Measurements from ENCODE around the gene MFAP3.

DNA sequence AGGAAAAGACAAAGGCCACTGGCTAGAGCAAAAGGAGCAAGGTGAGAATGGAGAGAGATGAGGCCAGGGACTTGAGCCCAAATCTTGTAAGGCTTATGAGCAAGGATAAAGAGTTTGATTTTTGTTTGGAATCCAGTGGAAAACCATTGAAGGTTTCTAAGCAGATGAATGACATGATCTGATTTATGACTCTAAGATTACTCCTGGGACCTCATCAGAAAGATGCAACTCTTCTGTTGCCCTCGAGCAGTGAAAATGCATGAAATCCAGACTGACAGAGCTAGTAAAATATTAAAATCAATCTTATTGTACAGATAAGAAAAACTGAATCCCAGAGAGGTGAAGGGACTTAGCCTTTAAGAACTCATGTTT, 677 bp downstream of the MFAP3 start:
- TF ChIP-seq SIN3A (IDR thresholded peaks at IDR 0.05; ENCODE audit: low read depth, low read length), result no peak
- TF ChIP-seq, protein P1, sequence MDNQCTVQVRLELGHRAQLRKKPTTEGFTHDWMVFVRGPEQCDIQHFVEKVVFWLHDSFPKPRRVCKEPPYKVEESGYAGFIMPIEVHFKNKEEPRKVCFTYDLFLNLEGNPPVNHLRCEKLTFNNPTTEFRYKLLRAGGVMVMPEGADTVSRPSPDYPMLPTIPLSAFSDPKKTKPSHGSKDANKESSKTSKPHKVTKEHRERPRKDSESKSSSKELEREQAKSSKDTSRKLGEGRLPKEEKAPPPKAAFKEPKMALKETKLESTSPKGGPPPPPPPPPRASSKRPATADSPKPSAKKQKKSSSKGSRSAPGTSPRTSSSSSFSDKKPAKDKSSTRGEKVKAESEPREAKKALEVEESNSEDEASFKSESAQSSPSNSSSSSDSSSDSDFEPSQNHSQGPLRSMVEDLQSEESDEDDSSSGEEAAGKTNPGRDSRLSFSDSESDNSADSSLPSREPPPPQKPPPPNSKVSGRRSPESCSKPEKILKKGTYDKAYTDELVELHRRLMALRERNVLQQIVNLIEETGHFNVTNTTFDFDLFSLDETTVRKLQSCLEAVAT (IDR thresholded peaks at IDR 0.05), result no peak
- TF ChIP-seq, protein P2, sequence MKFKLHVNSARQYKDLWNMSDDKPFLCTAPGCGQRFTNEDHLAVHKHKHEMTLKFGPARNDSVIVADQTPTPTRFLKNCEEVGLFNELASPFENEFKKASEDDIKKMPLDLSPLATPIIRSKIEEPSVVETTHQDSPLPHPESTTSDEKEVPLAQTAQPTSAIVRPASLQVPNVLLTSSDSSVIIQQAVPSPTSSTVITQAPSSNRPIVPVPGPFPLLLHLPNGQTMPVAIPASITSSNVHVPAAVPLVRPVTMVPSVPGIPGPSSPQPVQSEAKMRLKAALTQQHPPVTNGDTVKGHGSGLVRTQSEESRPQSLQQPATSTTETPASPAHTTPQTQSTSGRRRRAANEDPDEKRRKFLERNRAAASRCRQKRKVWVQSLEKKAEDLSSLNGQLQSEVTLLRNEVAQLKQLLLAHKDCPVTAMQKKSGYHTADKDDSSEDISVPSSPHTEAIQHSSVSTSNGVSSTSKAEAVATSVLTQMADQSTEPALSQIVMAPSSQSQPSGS (IDR thresholded peaks at IDR 0.05; ENCODE audit: low read length), result no peak

All from GM12878 (cell line).